ENCODE data around the gene CCKAR.
"Not testable (repeated sequence)": the region's sequence is repeated elsewhere in the genome, so short reads cannot be mapped to it uniquely, and the experiment has no call there.

The CCKAR gene

GRCh38 chr4:26490111-26490959 is at the start of gene CCKAR:
Gene CCKAR, minus strand, starts transcription at chr4:26490484. Its CDS starts 217 bp downstream, at chr4:26490267.
- DNase-seq, result no peak

GRCh38 chr4:26533685-26534084 is 43.4 kb upstream of the CCKAR start:
- DNase-seq, result no peak

- no peak for DNase-seq
Measured at GRCh38 chr4:26531491-26532116, 41.3 kb upstream of the CCKAR start.

- DNase-seq, result no peak
Measured at GRCh38 chr4:26530099-26530498, 39.8 kb upstream of the CCKAR start.

GRCh38 chr4:26529479-26529878 is 39.2 kb upstream of the CCKAR start:
- no peak for DNase-seq

- DNase-seq, result no peak
Measured at GRCh38 chr4:26525771-26526150, 35.5 kb upstream of the CCKAR start.

GRCh38 chr4:26525136-26525770 is 35.0 kb upstream of the CCKAR start:
- DNase-seq, result no peak

GRCh38 chr4:26524011-26524410 is 33.7 kb upstream of the CCKAR start:
- no peak for DNase-seq

- no peak for DNase-seq
Measured at GRCh38 chr4:26522478-26522877, 32.2 kb upstream of the CCKAR start.

GRCh38 chr4:26520728-26521450 is 30.6 kb upstream of the CCKAR start:
- no peak for DNase-seq

- no peak for DNase-seq
Measured at GRCh38 chr4:26515936-26516335, 25.7 kb upstream of the CCKAR start.

- no peak for DNase-seq
Measured at GRCh38 chr4:26510334-26510964, 20.2 kb upstream of the CCKAR start.

GRCh38 chr4:26509681-26510333 is 19.5 kb upstream of the CCKAR start:
- DNase-seq, result no peak

GRCh38 chr4:26507286-26507685 is 17.0 kb upstream of the CCKAR start:
- no peak for DNase-seq

- no peak for DNase-seq
Measured at GRCh38 chr4:26503844-26504243, 13.6 kb upstream of the CCKAR start.

- DNase-seq, result no peak
Measured at GRCh38 chr4:26503427-26503826, 13.1 kb upstream of the CCKAR start.

GRCh38 chr4:26500565-26500999 is 10.3 kb upstream of the CCKAR start:
- not testable (repeated sequence) for DNase-seq

GRCh38 chr4:26496207-26496783 is 6.0 kb upstream of the CCKAR start:
- no peak for DNase-seq

- DNase-seq, result no peak
Measured at GRCh38 chr4:26493461-26493860, 3.2 kb upstream of the CCKAR start.

- no peak for DNase-seq
Measured at GRCh38 chr4:26491449-26492170, 1.3 kb upstream of the CCKAR start.

- no peak for DNase-seq
Measured at GRCh38 chr4:26490960-26491284, 638 bp upstream of the CCKAR start.

All from Kasumi-1 (cell line).